Astrocyte of the cerebellum (primary cell): ENCODE data around the gene TBL2.

Source experiments
- DNase-seq: peaks from one replicate; pipeline ENCODE4 v3.0.0-alpha.2; 2011; ENCODE audit warnings: low read depth
- H3K4me3 ChIP-seq: 2 replicates; pipeline ENCODE4 v1.5.1; 2011; ENCODE audit warnings: mild to moderate bottlenecking, low read depth, low read length, moderate library complexity
- in situ Hi-C: cut with HindIII; loops from 2 replicates; pipeline ENCODE4 v1.10.0; 2017; ENCODE audit warnings: low sequenced_read_pairs
- TF ChIP-seq, protein P1 (sequence below): IDR thresholded peaks from 2 replicates; pipeline ENCODE4 v1.5.1; 2012; ENCODE audit warnings: low read length, low read depth, moderate library complexity, mild to moderate bottlenecking; ENCODE audit errors: missing control alignments

Gene TBL2

DNA sequence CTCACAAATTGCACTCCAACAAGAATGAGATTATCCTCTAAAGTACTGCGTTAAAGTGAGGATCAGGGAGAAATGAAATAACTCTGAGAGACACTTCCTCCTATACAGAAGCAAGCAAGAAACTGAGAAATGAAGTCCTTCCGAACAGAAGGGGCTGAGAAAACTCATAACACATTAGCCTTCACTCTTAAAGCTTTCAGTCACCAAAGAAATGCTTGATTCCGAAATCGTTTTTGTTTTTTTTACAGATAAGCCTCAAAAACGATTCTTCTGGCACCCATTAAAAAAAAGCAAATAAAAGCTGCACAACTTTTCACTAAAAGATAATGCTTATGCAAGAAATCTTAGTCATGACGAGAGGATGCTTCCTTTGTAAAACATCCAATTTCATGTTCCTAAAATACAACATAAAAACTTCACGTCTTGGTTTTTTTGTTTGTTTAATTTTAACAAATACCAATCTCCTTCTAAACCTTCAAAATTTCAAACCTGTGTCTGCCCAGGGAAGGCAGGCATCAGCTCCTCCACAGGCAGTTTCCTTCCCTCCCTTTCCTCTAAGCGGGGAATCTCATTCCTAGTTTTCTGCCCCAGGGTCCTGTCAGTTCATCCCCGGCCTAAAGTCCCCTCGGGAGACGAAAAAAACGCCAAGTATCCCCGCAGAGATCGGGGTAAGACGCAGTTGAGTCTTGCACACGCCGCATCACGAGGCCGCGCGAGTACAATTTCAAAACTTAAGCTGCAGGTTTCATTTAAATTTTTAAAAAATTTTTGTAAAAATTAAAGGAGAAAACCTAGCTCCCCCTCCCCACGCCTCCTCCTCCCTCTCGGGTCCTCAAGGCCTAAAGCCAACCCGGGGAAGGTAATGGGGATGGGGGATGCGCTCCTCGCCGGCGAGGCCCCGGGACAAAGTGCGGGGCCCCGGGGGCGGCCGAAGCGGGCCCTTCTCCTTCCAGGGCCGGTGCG is 57.4 kb downstream of the TBL2 start:
- DNase-seq: no peak
- in situ Hi-C loops: no loop called here
- H3K4me3 ChIP-seq: peak overlapping the region; percentile 78
- TF ChIP-seq, protein P1, sequence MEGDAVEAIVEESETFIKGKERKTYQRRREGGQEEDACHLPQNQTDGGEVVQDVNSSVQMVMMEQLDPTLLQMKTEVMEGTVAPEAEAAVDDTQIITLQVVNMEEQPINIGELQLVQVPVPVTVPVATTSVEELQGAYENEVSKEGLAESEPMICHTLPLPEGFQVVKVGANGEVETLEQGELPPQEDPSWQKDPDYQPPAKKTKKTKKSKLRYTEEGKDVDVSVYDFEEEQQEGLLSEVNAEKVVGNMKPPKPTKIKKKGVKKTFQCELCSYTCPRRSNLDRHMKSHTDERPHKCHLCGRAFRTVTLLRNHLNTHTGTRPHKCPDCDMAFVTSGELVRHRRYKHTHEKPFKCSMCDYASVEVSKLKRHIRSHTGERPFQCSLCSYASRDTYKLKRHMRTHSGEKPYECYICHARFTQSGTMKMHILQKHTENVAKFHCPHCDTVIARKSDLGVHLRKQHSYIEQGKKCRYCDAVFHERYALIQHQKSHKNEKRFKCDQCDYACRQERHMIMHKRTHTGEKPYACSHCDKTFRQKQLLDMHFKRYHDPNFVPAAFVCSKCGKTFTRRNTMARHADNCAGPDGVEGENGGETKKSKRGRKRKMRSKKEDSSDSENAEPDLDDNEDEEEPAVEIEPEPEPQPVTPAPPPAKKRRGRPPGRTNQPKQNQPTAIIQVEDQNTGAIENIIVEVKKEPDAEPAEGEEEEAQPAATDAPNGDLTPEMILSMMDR: no peak

DNA sequence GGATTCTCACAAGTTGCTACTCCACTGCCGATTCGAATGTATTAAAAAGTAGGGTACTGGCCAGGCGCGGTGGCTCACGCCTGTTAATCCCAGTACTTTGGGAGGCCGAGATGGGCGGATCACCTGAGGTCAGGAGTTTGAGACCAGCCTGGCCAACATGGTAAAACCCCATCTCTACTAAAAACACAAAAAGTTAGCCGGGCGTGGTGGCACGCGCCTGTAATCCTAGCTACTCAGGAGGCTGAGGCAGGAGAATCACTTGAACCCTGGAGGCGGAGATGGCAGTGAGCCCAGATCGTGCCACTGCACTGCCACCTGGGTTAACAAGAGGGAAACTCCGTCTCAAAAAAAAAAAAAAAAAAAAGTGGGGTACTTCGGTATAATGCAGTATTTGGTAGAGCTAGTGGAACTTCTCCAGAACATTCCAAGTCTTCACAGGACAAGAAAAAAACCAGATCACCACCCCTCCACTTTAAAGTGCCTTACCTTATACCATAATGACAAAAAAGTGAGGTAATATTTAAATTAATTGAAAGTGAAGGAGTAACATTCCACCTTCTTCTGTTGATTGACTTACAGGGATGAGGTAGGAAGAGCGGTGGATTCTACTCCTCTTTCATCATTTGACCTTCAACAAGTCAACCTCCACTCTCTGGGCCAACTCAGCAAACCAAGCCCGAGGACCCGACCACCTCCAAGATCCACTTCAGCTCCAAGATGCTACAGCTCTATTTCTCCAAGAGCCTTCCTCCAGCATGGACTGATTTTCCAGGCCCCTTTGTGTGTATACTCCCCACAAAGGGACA is 58.3 kb downstream of the TBL2 start:
- DNase-seq: no peak
- peak overlapping the region; percentile 78 for H3K4me3 ChIP-seq
- in situ Hi-C loops: loop anchor here (5.0 kb wide), 1 partner anchor 48 kb away; no protein-coding TSS in a partner anchor
- TF ChIP-seq, protein P1: no peak

DNA sequence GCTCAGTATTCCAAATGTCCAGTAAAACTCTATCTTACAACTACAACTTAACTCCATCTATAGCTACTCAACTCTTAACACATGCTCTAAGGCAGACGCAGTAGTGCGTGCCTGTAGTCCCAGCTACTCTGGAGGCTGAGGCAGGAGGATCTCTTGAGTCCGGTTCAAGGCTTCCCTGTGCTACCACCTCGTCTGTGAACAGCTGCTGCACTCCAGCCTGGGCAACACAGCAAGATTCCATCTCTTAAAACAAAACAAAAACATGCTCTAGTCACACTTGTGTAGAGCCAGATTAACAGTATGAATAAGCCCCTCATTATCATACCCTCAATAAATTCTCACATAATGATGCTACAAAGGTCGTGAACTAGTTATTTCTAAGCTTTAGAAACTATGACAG is 59.9 kb downstream of the TBL2 start:
- TF ChIP-seq, protein P1: no peak
- in situ Hi-C loops: loop anchor here (5.0 kb wide), 1 partner anchor 46 kb away; no protein-coding TSS in a partner anchor
- DNase-seq: no peak
- H3K4me3 ChIP-seq: no peak overlapping the region
